Measurements from ENCODE around the gene DOHH. TPM values are rescaled to one million over a fixed set of nuclear protein-coding genes. Genes with fewer than 3 reads are reported as not detected.

DOHH gene
- total and polyA plus RNA-seq, 7 donors, result 7.2 to 22.5 (median 16.9) TPM

GRCh38 chr19:3535563-3535965, 35.1 kb upstream of the DOHH start:
- Histone ChIP-seq H3K4me3 (no peak overlapping the region), H3K9me3 (no peaks in the 10 kb centered on the region), H3K36me3 (peaks cover 27 to 64% (median 43%) of the 10 kb centered on the region in 4 donors), H3K4me1 (peaks cover 0 to 6% (median 2%) of the 10 kb centered on the region in 4 donors), H3K27ac (peak overlapping the region in 1 of 4 donors; percentile 31), H3K27me3 (no peaks in the 10 kb centered on the region)
- no peak for TF ChIP-seq POLR2A (IDR thresholded peaks at IDR 0.05)
- TF ChIP-seq CTCF (IDR thresholded peaks at IDR 0.05), result no peak
- TF ChIP-seq POLR2AphosphoS5 (IDR thresholded peaks at IDR 0.05), result no peak
- WGBS, 2 donors, result 96% methylated on average over 14 of the region's 14 CpGs
- DNase-seq, result no peak
- intact Hi-C loops (cut with DNase I), result no loop called here

- Histone ChIP-seq H3K9me3 (no peaks in the 10 kb centered on the region), H3K36me3 (peaks cover 27 to 66% (median 43%) of the 10 kb centered on the region in 4 donors), H3K27me3 (no peaks in the 10 kb centered on the region), H3K4me1 (peaks cover 0 to 6% (median 2%) of the 10 kb centered on the region in 4 donors), H3K4me3 (no peak overlapping the region), H3K27ac (no peak overlapping the region)
- no peak for DNase-seq
- 93 to 96% methylated on average over 9 of the region's 9 CpGs for WGBS, 2 donors
- TF ChIP-seq POLR2A (IDR thresholded peaks at IDR 0.05) (no peak), CTCF (IDR thresholded peaks at IDR 0.05) (no peak), POLR2AphosphoS5 (IDR thresholded peaks at IDR 0.05) (no peak), EP300 (IDR thresholded peaks at IDR 0.05) (no peak)
- intact Hi-C loops (cut with DNase I), result no loop called here
Measured at GRCh38 chr19:3535235-3535535, 34.7 kb upstream of the DOHH start.

GRCh38 chr19:3534375-3535234, 34.1 kb upstream of the DOHH start:
- intact Hi-C loops (cut with DNase I), result no loop called here
- H3K9me3 ChIP-seq, result no peaks in the 10 kb centered on the region
- H3K27ac ChIP-seq, result no peak overlapping the region
- WGBS, 2 donors, result 92 to 96% methylated on average over 38 of the region's 38 CpGs
- no peak overlapping the region for H3K4me3 ChIP-seq
- H3K36me3 ChIP-seq, result peaks cover 27 to 64% (median 43%) of the 10 kb centered on the region in 4 donors
- TF ChIP-seq EP300 (IDR thresholded peaks at IDR 0.05) (no peak), CTCF (IDR thresholded peaks at IDR 0.05) (no peak), POLR2AphosphoS5 (IDR thresholded peaks at IDR 0.05) (no peak), POLR2A (IDR thresholded peaks at IDR 0.05) (no peak)
- no peaks in the 10 kb centered on the region for H3K27me3 ChIP-seq
- no peak for DNase-seq
- H3K4me1 ChIP-seq, result peaks cover 0 to 6% (median 2%) of the 10 kb centered on the region in 4 donors

- WGBS, 2 donors, result 89 to 90% methylated on average over 12 of the region's 12 CpGs
- TF ChIP-seq CTCF (IDR thresholded peaks at IDR 0.05), result no peak
Measured at GRCh38 chr19:3533563-3534216, 33.2 kb upstream of the DOHH start.

More at GRCh38 chr19:3533563-3534216, 33.2 kb upstream of the DOHH start:
- Histone ChIP-seq H3K4me3 (no peak overlapping the region), H3K27ac (no peak overlapping the region), H3K4me1 (peaks cover 0 to 4% (median under 1%) of the 10 kb centered on the region in 4 donors), H3K27me3 (no peaks in the 10 kb centered on the region), H3K36me3 (peaks cover 27 to 60% (median 43%) of the 10 kb centered on the region in 4 donors), H3K9me3 (no peaks in the 10 kb centered on the region)
- DNase-seq, result no peak
- intact Hi-C loops (cut with DNase I), result no loop called here

Measured in sigmoid colon (tissue), 7 donors.